Loucy (cell line): ENCODE measurements around the gene HTR1E.

ENCODE experiments used
- H2AFZ ChIP-seq: fragments of 200-600 bp; sonication (generic); 2 replicates; pipeline ENCODE4 v1.6.0; 2016; ENCODE audit warnings: antibody characterized with exemption, mild to moderate bottlenecking, low read length, moderate library complexity
- H3F3A ChIP-seq: fragments of 200-600 bp; 2 replicates; pipeline ENCODE4 v1.6.0; 2016; ENCODE audit warnings: antibody characterized with exemption, low read depth, mild to moderate bottlenecking
- H3K27me3 ChIP-seq: fragments of 200-600 bp; sonication (generic); 2 replicates; pipeline ENCODE4 v1.6.1; 2014; ENCODE audit warnings: low read length, mild to moderate bottlenecking; ENCODE audit not compliant: insufficient read depth, poor library complexity, severe bottlenecking
- H3K36me3 ChIP-seq: fragments of 200-600 bp; sonication (generic); 2 replicates; pipeline ENCODE4 v1.6.1; 2016; ENCODE audit warnings: low read length; ENCODE audit not compliant: insufficient read depth
- H3K4me1 ChIP-seq: fragments of 200-600 bp; sonication (generic); 2 replicates; pipeline ENCODE4 v1.5.1; 2014; ENCODE audit warnings: low read length, mild to moderate bottlenecking; ENCODE audit not compliant: insufficient read depth, poor library complexity, severe bottlenecking
- H3K4me2 ChIP-seq: fragments of 200-600 bp; sonication (generic); 2 replicates; pipeline ENCODE4 v1.6.0; 2014; ENCODE audit warnings: antibody characterized with exemption, low read length, low read depth, mild to moderate bottlenecking; ENCODE audit not compliant: poor library complexity, severe bottlenecking
- H3K4me3 ChIP-seq: fragments of 200-600 bp; sonication (generic); 2 replicates; pipeline ENCODE4 v1.5.1; 2014; ENCODE audit warnings: low read length, mild to moderate bottlenecking, mixed read lengths; ENCODE audit not compliant: poor library complexity, severe bottlenecking
- H3K79me2 ChIP-seq: fragments of 200-600 bp; sonication (generic); 2 replicates; pipeline ENCODE4 v1.6.1; 2014; ENCODE audit warnings: low read length; ENCODE audit not compliant: insufficient read depth
- H3K9ac ChIP-seq: fragments of 200-600 bp; sonication (generic); 2 replicates; pipeline ENCODE4 v1.6.0; 2014; ENCODE audit warnings: mild to moderate bottlenecking, low read depth, low read length, moderate library complexity; ENCODE audit not compliant: poor library complexity, severe bottlenecking
- H3K9me2 ChIP-seq: fragments of 200-600 bp; sonication (generic); replicated peaks from 2 replicates; pipeline ENCODE4 v1.6.1; 2016; ENCODE audit warnings: low read depth, low read length, mixed read lengths
- H3K9me3 ChIP-seq: fragments of 200-600 bp; sonication (generic); 2 replicates; pipeline ENCODE4 v1.6.1; 2014; ENCODE audit warnings: mild to moderate bottlenecking, antibody characterized with exemption, low read length, low read depth; ENCODE audit not compliant: insufficient read depth
- H4K20me1 ChIP-seq: fragments of 200-600 bp; sonication (generic); 2 replicates; pipeline ENCODE4 v1.6.0; 2014; ENCODE audit warnings: antibody characterized with exemption, low read length, mild to moderate bottlenecking; ENCODE audit not compliant: insufficient read depth, poor library complexity, severe bottlenecking
- CTCF ChIP-seq: fragments of 200-600 bp; sonication (generic); conservative IDR thresholded peaks from 2 replicates; pipeline ENCODE4 v1.5.1; 2014; ENCODE audit warnings: mild to moderate bottlenecking, antibody characterized with exemption, low read length
- EZH2phosphoT487 ChIP-seq: fragments of 200-600 bp; IDR thresholded peaks from 2 replicates; pipeline ENCODE4 v1.6.1; 2018; ENCODE audit warnings: antibody characterized with exemption, mild to moderate bottlenecking, moderate library complexity, borderline replicate concordance

HTR1E gene

GRCh38 chr6:87054143-87054833 lies 117.0 kb downstream of the HTR1E start:
- TF ChIP-seq EZH2phosphoT487 (no peak), CTCF (no peak)
- H3K27me3 ChIP-seq: no peaks in the 10 kb centered on the region
- H3K9ac ChIP-seq: no peak overlapping the region
- no peaks in the 10 kb centered on the region for H3K9me3 ChIP-seq
- no peak overlapping the region for H2AFZ ChIP-seq
- no peaks in the 10 kb centered on the region for H3K9me2 ChIP-seq
- no peak overlapping the region for H3K4me3 ChIP-seq
- H3F3A ChIP-seq: no peaks in the 10 kb centered on the region
- no peak overlapping the region for H3K4me2 ChIP-seq
- no peaks in the 10 kb centered on the region for H3K4me1 ChIP-seq
- H3K79me2 ChIP-seq: no peaks in the 10 kb centered on the region
- H4K20me1 ChIP-seq: no peaks in the 10 kb centered on the region
- H3K36me3 ChIP-seq: no peaks in the 10 kb centered on the region

GRCh38 chr6:87059943-87060342 lies 122.6 kb downstream of the HTR1E start:
- H3K79me2 ChIP-seq: no peaks in the 10 kb centered on the region
- no peaks in the 10 kb centered on the region for H3K27me3 ChIP-seq
- H3K4me2 ChIP-seq: no peak overlapping the region
- H3K4me1 ChIP-seq: no peaks in the 10 kb centered on the region
- H4K20me1 ChIP-seq: no peaks in the 10 kb centered on the region
- no peak overlapping the region for H2AFZ ChIP-seq
- H3K36me3 ChIP-seq: no peaks in the 10 kb centered on the region
- H3K9me2 ChIP-seq: no peaks in the 10 kb centered on the region
- H3K4me3 ChIP-seq: no peak overlapping the region
- no peak overlapping the region for H3K9ac ChIP-seq
- H3K9me3 ChIP-seq: no peaks in the 10 kb centered on the region
- no peaks in the 10 kb centered on the region for H3F3A ChIP-seq
- no peak for TF ChIP-seq EZH2phosphoT487
- TF ChIP-seq CTCF: no peak

GRCh38 chr6:87065117-87065516 lies 127.8 kb downstream of the HTR1E start:
- Histone ChIP-seq H3K27me3 (no peaks in the 10 kb centered on the region), H3K4me1 (peaks cover 4% of the 10 kb centered on the region), H3K9me2 (no peaks in the 10 kb centered on the region), H4K20me1 (no peaks in the 10 kb centered on the region), H3K9ac (no peak overlapping the region), H2AFZ (no peak overlapping the region), H3K4me3 (no peak overlapping the region), H3K79me2 (no peaks in the 10 kb centered on the region), H3F3A (no peaks in the 10 kb centered on the region), H3K4me2 (no peak overlapping the region), H3K9me3 (no peaks in the 10 kb centered on the region), H3K36me3 (no peaks in the 10 kb centered on the region)
- TF ChIP-seq CTCF (no peak), EZH2phosphoT487 (no peak)
